ENCODE measurements around the gene TMEM233.
"Not testable (repeated sequence)": the region's sequence is repeated elsewhere in the genome, so short reads cannot be mapped to it uniquely, and the experiment has no call there.

TMEM233 gene

GRCh38 chr12:119609358-119609757 is 15.8 kb downstream of the TMEM233 start:
- no peak for TF ChIP-seq CTCF (conservative IDR thresholded peaks at IDR 0.05)
- no peak overlapping the region for H3K27ac ChIP-seq

- no peak overlapping the region for H3K27ac ChIP-seq
- no peak for TF ChIP-seq CTCF (conservative IDR thresholded peaks at IDR 0.05)
Measured at GRCh38 chr12:119613319-119613936, 19.9 kb downstream of the TMEM233 start.

- no peak for TF ChIP-seq CTCF (conservative IDR thresholded peaks at IDR 0.05)
- no peak overlapping the region for H3K27ac ChIP-seq
Measured at GRCh38 chr12:119614705-119615104, 21.1 kb downstream of the TMEM233 start.

GRCh38 chr12:119615518-119616475 is 22.2 kb downstream of the TMEM233 start:
- no peak for TF ChIP-seq CTCF (conservative IDR thresholded peaks at IDR 0.05)
- no peak overlapping the region for H3K27ac ChIP-seq

GRCh38 chr12:119618328-119618896 is 24.8 kb downstream of the TMEM233 start:
- not testable (repeated sequence) for H3K27ac ChIP-seq

GRCh38 chr12:119620490-119620889 is 26.9 kb downstream of the TMEM233 start:
- peak overlapping the region; percentile 61 for H3K27ac ChIP-seq
- TF ChIP-seq CTCF (conservative IDR thresholded peaks at IDR 0.05), result no peak

- TF ChIP-seq CTCF (conservative IDR thresholded peaks at IDR 0.05), result no peak
- H3K27ac ChIP-seq, result peak overlapping the region; percentile 61
Measured at GRCh38 chr12:119621878-119622277, 28.3 kb downstream of the TMEM233 start.

Data from VCaP (cell line).